HepG2 (cell line): ENCODE measurements around the gene AHCY. TPM values are rescaled to one million over a fixed set of nuclear protein-coding genes. Genes with fewer than 3 reads are reported as not detected.

Experiments used
- ELF4 ChIP-seq: sonication (generic); formaldehyde crosslinking; IDR thresholded peaks from 2 replicates; pipeline ENCODE4 v1.5.0; 2020; ENCODE audit warnings: missing genetic modification reagents, mild to moderate bottlenecking, moderate library complexity, borderline replicate concordance
- FUBP1 ChIP-seq: sonication (generic); formaldehyde crosslinking; IDR thresholded peaks from 2 replicates; pipeline ENCODE4 v1.5.1; 2020; ENCODE audit warnings: missing genetic modification reagents, mild to moderate bottlenecking, borderline replicate concordance
- HNF1A ChIP-seq, 2 experiments: sonication (generic) in 1 of 2; formaldehyde crosslinking in 1 of 2; IDR thresholded peaks; 2 replicates each; pipeline versions ENCODE4 v1.4.0 to v1.6.1; 2016 to 2020; ENCODE audit warnings: borderline replicate concordance in 1 of 2, low read depth in 1 of 2, mild to moderate bottlenecking in 1 of 2, missing genetic modification reagents in 1 of 2
- MTF2 ChIP-seq: sonication (generic); formaldehyde crosslinking; IDR thresholded peaks from 2 replicates; pipeline ENCODE4 v1.5.0; 2020; ENCODE audit warnings: missing genetic modification reagents, borderline replicate concordance
- SMAD1 ChIP-seq: sonication (generic); formaldehyde crosslinking; IDR thresholded peaks from 2 replicates; pipeline ENCODE4 v1.4.0; 2020; ENCODE audit warnings: missing genetic modification reagents, low read depth, mild to moderate bottlenecking, borderline replicate concordance
- TFAP4 ChIP-seq: sonication (generic); IDR thresholded peaks from 2 replicates; pipeline ENCODE4 v1.6.1; 2016; ENCODE audit warnings: low read depth, borderline replicate concordance
- TFE3 ChIP-seq: IDR thresholded peaks from 2 replicates; pipeline ENCODE4 v1.6.1; 2016
- THAP9 ChIP-seq: sonication (generic); formaldehyde crosslinking; IDR thresholded peaks from 2 replicates; pipeline ENCODE4; 2020; ENCODE audit warnings: missing genetic modification reagents, mild to moderate bottlenecking, borderline replicate concordance
- TOPORS ChIP-seq: sonication (generic); formaldehyde crosslinking; IDR thresholded peaks from 2 replicates; pipeline ENCODE4 v1.8.0; 2023; ENCODE audit warnings: mild to moderate bottlenecking, missing genetic modification reagents
- ZBTB49 ChIP-seq: sonication (generic); formaldehyde crosslinking; IDR thresholded peaks from 2 replicates; pipeline ENCODE4 v1.4.0; 2020; ENCODE audit warnings: missing genetic modification reagents, borderline replicate concordance
- ZNF207 ChIP-seq: fragments of 450-650 bp; IDR thresholded peaks from 2 replicates; pipeline ENCODE4 v1.6.1; 2016; ENCODE audit warnings: antibody characterized with exemption, borderline replicate concordance
- ZNF446 ChIP-seq: sonication (generic); formaldehyde crosslinking; IDR thresholded peaks from 2 replicates; pipeline ENCODE4 v1.5.0; 2020; ENCODE audit warnings: mild to moderate bottlenecking, missing genetic modification reagents
- polyA plus RNA-seq, 8 experiments: library from polyadenylated mRNA; depleted of rRNA in 3 of 8; stranded (reverse) in 7 of 8; unstranded in 1 of 8; fragments of >200 nt; fragmentation: Illumina TruSeq in 4 of 8; extraction: Trizol in 4 of 8; gene quantifications; 2 replicates each; pipeline versions ENCODE4 v1.2.1 to v1.2.3, GENCODE V29; 2011 to 2016; ENCODE audit warnings: low read depth in 4 of 8, missing spikeins in 1 of 8, mixed read lengths in 1 of 8; ENCODE audit not compliant: insufficient read depth in 1 of 8
- total RNA-seq, 5 experiments: library from RNA; depleted of rRNA; stranded (reverse); fragments of >200 nt; fragmentation: Illumina TruSeq; extraction: Trizol; gene quantifications; 2 replicates each; pipeline ENCODE4 v1.2.3, GENCODE V29; 2016; ENCODE audit warnings: low read depth in 1 of 5

AHCY gene
- total and polyA plus RNA-seq, 2 of the 13 experiments (the other 11 are each of a cell fraction or from before 2014, with no cell fraction given): 407 to 419 TPM

GRCh38 chr20:34312544-34313217, 9.5 kb upstream of the AHCY start (continued):
- TF ChIP-seq TFE3 (peak; percentile 70; the same call in 1 of the 2 replicates), ZNF207 (no peak), ZBTB49 (CRISPR knock-in tag) (no peak; the same call in 1 of the 2 replicates), FUBP1 (CRISPR knock-in tag) (peak; percentile 75; the same call in 1 of the 2 replicates), THAP9 (CRISPR knock-in tag) (peak; percentile 69; the same call in 1 of the 2 replicates), SMAD1 (0 out of 2 replicates have a peak, but pooled peaks have one; percentile 54), HNF1A (IDR thresholded peaks at IDR 0.05; ENCODE audit: low read depth) (peak; percentile 61; the same call in 1 of the 2 replicates), HNF1A (CRISPR knock-in tag; IDR thresholded peaks at IDR 0.05; ENCODE audit: borderline replicate concordance) (peak; percentile 78; the same call in 1 of the 2 replicates), ZNF446 (no peak), TFAP4 (peak; percentile 94), TOPORS (peak; percentile 68; the same call in 1 of the 2 replicates), ELF4 (CRISPR knock-in tag) (no peak), MTF2 (CRISPR knock-in tag) (peak; percentile 77)
